ENCODE results near the gene GALM.
"Not testable (repeated sequence)": the region's sequence is repeated elsewhere in the genome, so short reads cannot be mapped to it uniquely, and the experiment has no call there.

The GALM gene

DNA sequence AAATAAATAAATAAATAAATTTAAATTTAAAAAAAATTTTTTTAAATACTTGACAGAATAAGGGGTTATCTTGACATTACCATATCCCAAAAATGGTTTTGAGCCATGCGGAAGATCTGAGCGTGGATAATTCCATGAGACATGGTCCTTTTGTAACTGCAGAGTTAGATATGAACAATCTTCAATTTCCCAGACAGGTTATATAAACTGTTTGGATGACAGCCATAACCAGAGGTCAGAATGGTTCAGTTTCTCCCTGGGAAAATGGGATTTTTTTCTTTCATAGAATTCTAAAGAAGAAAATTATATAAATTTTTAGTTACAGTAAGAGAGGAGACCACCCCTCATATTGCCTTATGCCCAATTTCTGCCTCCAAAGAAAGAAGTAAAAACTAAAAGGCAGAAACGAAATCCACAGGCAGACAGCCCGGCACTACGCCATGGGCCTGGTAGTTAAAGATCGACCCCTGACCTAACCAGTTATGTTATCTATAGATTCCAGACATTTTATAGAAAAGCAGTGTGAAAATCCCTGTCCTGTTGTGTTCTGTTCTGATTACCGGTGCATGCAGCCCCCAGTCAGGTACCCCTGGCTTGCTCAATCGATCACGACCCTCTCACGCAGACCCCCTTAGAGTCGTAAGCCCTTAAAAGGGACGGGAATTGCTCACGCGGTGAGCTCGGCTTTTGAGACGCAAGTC lies 3.0 kb downstream of the GALM start:
- intact Hi-C loops (cut with DNase I), result loop anchor here (10.0 kb wide), 1 partner anchor 64 kb away; the partner anchor contains the start of gene HNRNPLL
- DNase-seq, result no peak

DNA sequence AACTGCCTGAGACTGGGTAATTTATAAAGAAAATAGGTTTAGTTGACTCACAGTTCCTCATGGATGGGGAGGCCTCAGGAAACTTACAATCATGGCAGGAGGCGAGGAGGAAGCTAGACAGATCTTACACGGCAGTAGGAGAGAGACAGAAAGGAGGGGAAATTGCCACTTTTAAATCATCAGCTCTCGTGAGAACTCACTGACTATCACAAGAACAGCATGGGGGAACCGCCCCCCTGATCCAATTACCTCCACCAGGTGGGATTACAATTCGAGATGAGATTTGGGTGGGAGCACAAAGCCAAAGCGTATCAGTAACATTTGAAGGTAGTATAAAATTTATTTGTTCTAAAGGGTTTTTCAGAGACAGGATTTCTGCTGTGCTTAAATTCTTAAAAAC lies 5.4 kb downstream of the GALM start:
- intact Hi-C loops (cut with DNase I), result no loop called here
- DNase-seq, result no peak

- no peak for DNase-seq
- intact Hi-C loops (cut with DNase I), result no loop called here
These were observed 6.0 kb downstream of the GALM start for GRCh38 chr2:38671946-38672345.

DNA sequence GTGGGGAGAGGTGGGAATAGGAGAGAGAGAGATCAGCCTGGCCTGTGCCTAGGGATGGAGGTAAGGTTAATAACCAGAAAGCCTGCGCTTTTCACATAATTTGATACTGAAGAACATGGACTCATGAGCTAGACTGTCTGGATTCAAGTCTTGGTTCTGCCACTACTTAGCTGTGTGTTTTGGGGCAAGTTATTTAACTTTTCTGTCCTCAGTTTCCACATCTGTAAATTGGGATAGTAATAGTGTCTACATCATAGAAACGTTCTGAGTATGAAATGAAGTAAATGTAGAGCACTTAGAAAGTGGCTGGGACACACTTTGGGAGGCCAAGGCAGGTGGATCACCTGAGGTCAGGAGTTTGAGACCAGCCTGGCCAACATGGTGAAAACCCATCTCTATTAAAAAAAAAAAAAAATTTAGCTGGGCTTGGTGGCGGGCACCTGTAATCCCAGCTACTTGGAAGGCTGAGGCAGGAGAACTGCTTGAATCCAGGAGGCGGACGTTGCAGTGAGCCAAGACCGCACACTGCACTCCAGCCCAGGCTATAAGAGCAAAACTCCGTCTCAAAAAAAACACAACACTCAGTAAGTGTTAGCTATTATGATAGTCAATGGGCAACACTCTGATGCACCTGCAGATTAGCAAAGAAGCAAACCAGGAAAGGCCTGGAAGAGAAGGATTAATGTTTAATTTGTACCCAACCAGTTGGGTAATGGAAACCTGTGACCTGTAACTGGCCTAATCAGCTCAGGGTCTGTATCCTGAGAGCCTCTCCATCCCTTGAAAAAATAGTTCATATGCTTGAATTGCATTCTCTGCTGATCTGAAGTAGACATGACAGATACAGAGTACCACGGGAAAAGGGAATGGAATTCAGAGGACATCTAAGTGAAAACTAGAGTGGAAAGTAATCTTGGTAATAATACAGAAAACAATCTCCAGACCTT lies 6.8 kb downstream of the GALM start:
- no peak for DNase-seq
- intact Hi-C loops (cut with DNase I), result no loop called here

- no peak for DNase-seq
- intact Hi-C loops (cut with DNase I), result no loop called here
These were observed 10.8 kb downstream of the GALM start for GRCh38 chr2:38676681-38677080.

DNA sequence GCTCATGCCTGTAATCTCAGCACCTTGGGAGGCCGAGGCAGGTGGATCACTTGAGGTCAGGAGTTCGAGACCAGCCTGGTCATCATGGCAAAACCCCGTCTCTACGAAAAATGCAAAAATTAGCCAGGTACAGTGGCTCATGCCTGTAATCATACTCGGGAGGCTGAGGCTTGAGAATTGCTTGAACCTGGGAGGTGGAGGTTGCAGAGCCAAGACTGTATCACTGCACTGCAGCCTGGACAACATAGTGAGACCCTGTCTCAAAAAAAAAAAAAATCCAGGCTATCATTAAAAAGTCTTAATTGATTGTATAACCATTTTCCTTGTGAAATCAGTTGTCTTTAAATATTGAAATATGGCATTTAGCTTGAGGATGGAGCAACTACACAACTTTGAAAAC lies 15.0 kb downstream of the GALM start:
- DNase-seq; intact Hi-C loops (cut with DNase I): not testable (repeated sequence)

DNA sequence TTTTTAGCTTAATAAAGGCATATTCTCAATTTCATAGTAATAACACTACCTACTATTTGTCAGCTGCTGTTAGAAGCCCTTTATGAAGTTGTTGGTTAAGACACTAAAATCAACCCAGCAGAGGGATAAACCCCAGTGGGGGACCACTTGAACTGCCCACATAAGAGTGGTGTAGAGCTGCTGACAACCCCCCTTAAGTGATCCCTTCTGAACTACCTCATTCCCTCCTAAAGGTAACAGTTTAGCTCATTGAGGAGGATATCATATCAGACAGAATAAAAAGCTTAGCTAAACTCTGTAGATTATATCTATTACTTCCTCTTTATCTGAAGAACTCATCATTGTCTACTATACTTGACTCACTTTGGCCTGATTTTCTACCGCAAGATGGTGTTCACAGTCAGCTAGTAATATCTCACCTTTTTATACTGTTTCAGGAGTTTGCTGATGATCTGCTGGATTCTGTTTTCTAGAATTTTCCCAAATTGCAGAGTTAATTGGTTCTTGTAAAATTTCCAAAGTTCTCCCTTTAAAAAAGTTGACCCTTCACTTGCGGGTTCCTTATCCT lies 16.2 kb downstream of the GALM start:
- DNase-seq, result no peak
- intact Hi-C loops (cut with DNase I), result no loop called here

- DNase-seq; intact Hi-C loops (cut with DNase I): not testable (repeated sequence)
These were observed 16.7 kb downstream of the GALM start for GRCh38 chr2:38682620-38683019.

DNA sequence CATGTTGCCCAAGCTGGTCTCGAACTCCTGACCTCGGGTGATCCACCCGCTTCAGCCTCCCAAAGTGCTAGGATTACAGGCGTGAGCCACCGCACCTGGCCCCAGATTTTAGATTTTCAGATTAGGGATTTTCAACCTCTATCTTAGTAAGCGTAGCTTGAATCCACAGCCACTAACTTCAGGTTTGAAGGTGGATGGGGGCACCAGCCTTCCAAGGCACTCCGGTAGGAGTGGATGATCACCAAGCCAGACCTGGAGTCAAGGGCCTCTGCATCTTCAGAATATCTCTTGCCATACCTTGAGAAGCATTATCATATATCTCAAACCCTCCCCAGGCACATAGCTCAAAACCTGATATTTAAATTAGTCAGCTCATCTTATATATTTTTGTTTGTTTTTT lies 17.9 kb downstream of the GALM start:
- DNase-seq, result no peak
- intact Hi-C loops (cut with DNase I), result no loop called here

GRCh38 chr2:38685116-38685735 lies 19.3 kb downstream of the GALM start:
- intact Hi-C loops (cut with DNase I), result no loop called here
- no peak for DNase-seq

DNA sequence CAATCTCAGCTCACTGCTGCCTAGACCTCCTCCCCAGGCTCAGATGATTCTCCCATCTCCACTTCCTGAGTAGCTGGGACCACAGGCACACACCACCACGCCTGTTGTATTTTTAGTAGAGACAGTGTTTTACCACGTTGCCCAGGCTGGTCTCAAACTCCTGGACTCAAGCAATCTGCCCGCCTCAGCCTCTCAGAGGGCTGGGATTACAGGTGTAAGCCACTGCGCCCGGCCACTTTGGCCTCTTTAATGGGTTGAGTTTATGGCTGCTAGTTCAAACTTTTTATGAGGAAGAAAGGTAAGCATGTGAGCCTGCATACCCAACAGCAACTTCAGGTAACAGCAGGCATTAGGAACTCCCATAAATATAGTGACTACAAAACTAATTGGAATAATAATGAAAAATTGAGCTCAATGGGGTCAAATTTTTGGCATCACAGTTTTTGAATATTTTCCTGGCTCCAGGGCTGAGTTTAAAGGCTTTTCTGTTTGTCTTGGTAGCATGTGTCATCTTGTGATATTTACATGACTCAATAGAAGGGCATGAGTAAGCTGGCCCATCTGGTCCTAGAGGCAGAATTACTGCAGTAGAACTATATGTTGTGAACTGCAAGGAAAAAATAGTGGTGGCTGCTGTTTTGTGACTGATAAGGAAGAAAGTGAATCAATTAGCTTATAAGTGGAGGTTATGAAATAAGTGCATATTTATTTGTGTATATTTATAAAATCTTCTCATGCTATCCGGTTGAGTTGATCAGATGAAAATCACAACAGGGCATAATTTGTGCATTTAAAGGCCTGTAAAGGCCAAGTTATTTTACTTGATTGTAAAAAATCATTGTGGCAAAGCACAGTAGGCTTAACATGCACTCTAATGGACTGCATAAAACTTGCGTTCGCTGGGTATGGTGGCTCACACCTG lies 24.8 kb downstream of the GALM start:
- intact Hi-C loops (cut with DNase I), result no loop called here
- no peak for DNase-seq

DNA sequence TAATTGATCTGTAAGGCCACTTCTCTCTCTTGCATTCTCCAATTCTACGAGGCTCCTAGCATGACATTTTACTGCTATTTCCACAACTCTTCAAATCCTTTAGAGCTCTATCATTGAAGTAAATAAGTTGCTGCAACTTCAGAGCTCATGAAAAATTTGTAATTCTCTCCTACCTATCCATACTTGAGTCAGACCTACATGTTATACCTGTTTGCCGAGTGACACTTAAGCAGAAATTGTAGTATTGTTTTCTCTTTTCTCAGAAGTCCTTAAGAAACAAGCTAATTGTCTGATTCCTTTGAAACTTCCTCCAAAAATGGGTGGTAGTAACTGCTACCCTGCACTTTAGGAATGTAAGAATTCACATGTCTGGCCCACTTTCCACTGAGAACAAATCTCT lies 26.1 kb downstream of the GALM start:
- DNase-seq, result no peak
- intact Hi-C loops (cut with DNase I), result no loop called here

DNA sequence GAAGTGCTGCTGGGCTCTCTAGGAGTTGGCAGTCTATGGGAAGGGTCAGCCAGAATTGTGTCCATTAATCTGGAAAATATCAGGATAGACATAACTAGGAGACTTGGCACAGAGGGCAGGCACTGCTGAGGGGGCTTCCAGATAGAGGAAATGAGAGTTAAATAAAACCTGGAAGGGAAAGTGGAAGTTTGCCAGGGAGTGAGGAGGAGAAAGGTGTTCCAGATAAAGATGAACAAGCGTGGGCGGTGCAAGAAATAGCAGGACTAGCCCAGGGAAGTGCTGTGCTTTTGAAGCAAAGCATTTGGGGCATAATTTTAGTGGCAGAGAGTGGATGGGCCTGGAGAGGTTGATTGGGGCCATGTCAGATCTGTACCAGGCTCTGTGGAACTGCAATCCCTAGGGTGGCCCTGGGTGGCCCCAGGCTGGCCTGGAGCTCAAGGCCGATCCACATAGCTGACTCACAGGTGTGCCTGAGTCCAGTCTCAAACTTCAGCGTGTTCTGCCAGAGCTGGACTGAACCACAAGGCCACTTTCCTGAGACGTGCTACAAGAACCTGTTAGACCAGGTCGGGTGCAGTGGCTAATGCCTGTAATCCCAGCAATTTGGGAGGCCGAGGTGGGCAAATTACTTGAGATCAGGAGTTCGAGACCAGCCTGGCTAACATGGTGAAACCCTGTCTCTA lies 26.9 kb downstream of the GALM start:
- intact Hi-C loops (cut with DNase I), result no loop called here
- DNase-seq, result peak in 27 of 42 donors; percentile 8 to 80 (median 37)

DNA sequence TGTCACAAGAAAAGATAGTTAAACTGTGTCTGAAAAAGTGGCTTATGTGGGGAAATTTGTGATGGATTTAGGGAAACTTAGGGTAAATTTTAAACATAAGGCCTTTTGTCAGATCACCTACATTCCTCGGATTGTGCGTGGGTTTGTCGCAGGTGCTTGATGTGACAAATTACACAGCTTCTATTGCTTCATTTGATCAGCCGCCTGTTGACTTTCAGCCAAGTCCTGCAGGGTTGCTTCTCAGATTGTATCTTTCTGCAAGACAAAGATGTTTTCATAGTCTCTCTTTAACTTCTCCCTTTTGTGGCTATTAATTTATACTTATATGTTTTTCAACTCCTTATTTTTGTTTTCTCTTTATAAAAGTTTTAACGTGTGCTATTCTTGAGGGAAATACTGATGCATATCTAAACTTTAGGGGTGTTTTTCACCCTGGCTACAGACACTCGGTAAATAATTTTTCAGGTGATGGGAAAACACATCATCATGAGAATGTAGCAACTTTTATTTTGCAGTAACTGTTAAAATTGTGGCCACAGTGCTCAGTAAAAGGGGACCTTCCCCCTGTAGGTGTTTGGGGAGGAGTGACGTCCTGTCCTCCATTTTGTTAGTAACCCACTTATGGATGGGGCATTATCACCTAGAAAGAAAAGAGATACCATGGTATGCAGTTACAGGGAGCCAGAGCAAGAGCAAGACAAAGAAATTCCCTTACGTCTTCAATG lies 31.4 kb downstream of the GALM start:
- peak in 17 of 42 donors; percentile 6 to 66 (median 32) for DNase-seq
- intact Hi-C loops (cut with DNase I), result no loop called here

DNA sequence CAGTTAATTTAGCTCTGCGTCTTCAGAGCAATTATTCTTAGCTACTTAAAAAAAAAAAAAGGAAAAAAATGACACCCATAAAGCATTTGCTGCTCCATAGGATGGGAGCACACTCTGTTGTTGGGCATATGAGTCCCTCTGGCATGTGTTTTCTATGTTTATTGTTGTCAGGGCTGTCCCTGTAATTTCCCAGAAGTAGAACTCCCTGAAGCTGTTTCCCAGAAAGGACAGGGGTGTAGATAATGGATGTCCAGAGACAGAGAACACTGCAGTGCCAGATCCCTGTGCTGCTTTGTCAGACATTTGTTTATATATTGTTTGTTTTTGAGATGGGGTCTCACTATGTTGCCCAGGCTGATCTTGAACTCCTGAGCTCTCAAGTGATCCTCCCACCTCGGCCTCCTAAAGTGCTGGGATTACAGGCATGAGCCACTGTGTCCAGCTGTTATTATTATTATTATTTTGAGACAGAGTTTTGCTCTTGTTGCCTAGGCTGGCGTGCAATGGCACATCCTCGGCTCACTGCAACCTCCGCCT lies 32.6 kb downstream of the GALM start:
- DNase-seq, result no peak
- intact Hi-C loops (cut with DNase I), result no loop called here

DNA sequence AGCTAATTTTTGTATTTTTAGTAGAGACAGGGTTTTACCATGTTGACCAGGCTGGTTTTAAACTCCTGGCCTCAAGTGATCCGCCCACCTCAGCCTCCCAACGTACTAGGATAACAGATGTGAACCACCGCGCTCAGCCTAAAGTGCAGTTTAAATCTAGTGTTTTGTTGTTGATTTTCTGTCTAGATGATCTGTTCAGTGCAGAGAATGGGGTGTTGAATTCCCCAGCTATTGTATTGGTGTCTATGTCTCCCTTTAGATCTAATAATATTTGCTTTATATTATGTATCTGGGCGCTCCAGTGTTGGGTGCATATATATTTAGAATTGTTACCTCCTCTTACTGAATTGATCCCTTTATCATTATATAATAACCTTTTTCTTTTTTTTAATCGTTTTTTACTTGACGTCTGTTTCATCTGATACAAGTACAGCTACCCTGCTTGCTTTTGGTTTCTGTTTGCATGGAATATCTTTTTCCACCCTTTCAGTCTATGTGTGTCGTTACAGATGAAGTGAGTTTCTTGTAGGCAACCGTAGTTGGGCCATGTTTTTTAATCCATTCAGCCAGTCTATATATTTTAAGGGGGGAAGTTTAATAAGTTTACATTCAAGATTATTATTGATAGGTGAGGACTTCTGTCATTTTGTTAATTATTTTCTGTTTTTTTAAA lies 34.3 kb downstream of the GALM start:
- DNase-seq, result no peak
- intact Hi-C loops (cut with DNase I), result no loop called here
